GM18873 (cell line): Measurements from ENCODE around the gene THAP6.
"Not testable (repeated sequence)": the region's sequence is repeated elsewhere in the genome, so short reads cannot be mapped to it uniquely, and the experiment has no call there.

ENCODE experiments used
- ATAC-seq: cut with Tn5 transposase; IDR thresholded peaks from one replicate; pipeline ENCODE4 v1.9.1; 2021; ENCODE audit warnings: mild to moderate bottlenecking, moderate library complexity, moderate number of reproducible peaks; ENCODE audit not compliant: unreplicated experiment, low FRiP score

Gene THAP6

GRCh38 chr4:75514131-75514948 lies at the start of gene THAP6, which contains the start of gene RCHY1:
Gene THAP6 (plus strand): TSS chr4:75514473. CDS start chr4:75515453, 980 bp downstream.
Gene RCHY1 (minus strand): TSS chr4:75514403. CDS start chr4:75514286, 117 bp downstream.
- peak; percentile 94 for ATAC-seq

- no peak for ATAC-seq
These were observed 44.4 kb upstream of the THAP6 start for GRCh38 chr4:75469896-75470295.

GRCh38 chr4:75470738-75471137 lies 43.5 kb upstream of the THAP6 start:
- no peak for ATAC-seq

GRCh38 chr4:75477201-75477600 lies 37.1 kb upstream of the THAP6 start:
- no peak for ATAC-seq

- no peak for ATAC-seq
These were observed 30.1 kb upstream of the THAP6 start for GRCh38 chr4:75484190-75484589.

GRCh38 chr4:75490155-75490554 lies 24.1 kb upstream of the THAP6 start:
- ATAC-seq: no peak

GRCh38 chr4:75494563-75494962 lies 19.7 kb upstream of the THAP6 start:
- no peak for ATAC-seq

GRCh38 chr4:75495476-75495875 lies 18.8 kb upstream of the THAP6 start:
- no peak for ATAC-seq

GRCh38 chr4:75496406-75496805 lies 17.9 kb upstream of the THAP6 start:
- ATAC-seq: no peak

GRCh38 chr4:75497133-75497532 lies 17.1 kb upstream of the THAP6 start:
- no peak for ATAC-seq

GRCh38 chr4:75498041-75498440 lies 16.2 kb upstream of the THAP6 start:
- no peak for ATAC-seq

- ATAC-seq: no peak
These were observed 14.4 kb upstream of the THAP6 start for GRCh38 chr4:75499900-75500299.

GRCh38 chr4:75502671-75503070 lies 11.6 kb upstream of the THAP6 start:
- ATAC-seq: no peak

- ATAC-seq: no peak
These were observed 8.6 kb upstream of the THAP6 start for GRCh38 chr4:75505630-75506029.

GRCh38 chr4:75509592-75509991 lies 4.7 kb upstream of the THAP6 start:
- ATAC-seq: not testable (repeated sequence)

GRCh38 chr4:75511841-75512240 lies 2.4 kb upstream of the THAP6 start:
- ATAC-seq: no peak

GRCh38 chr4:75512386-75513211 lies 1.7 kb upstream of the THAP6 start:
- no peak for ATAC-seq

- no peak for ATAC-seq
These were observed 645 bp upstream of the THAP6 start for GRCh38 chr4:75513526-75514130.

- ATAC-seq: peak; percentile 5
These were observed 808 bp downstream of the THAP6 start for GRCh38 chr4:75514949-75515612.

- ATAC-seq: no peak
These were observed 1.9 kb downstream of the THAP6 start for GRCh38 chr4:75516144-75516543.
